ELR (cell line): Measurements from ENCODE around the gene WNT7B.
A peak's percentile ranks its signal among the peaks of the same experiment; 100 is the strongest.

ENCODE experiments used
- DNase-seq: peaks from one replicate; pipeline ENCODE4 v3.0.0-alpha.2; 2015; ENCODE audit warnings: low read depth

The WNT7B gene

DNA sequence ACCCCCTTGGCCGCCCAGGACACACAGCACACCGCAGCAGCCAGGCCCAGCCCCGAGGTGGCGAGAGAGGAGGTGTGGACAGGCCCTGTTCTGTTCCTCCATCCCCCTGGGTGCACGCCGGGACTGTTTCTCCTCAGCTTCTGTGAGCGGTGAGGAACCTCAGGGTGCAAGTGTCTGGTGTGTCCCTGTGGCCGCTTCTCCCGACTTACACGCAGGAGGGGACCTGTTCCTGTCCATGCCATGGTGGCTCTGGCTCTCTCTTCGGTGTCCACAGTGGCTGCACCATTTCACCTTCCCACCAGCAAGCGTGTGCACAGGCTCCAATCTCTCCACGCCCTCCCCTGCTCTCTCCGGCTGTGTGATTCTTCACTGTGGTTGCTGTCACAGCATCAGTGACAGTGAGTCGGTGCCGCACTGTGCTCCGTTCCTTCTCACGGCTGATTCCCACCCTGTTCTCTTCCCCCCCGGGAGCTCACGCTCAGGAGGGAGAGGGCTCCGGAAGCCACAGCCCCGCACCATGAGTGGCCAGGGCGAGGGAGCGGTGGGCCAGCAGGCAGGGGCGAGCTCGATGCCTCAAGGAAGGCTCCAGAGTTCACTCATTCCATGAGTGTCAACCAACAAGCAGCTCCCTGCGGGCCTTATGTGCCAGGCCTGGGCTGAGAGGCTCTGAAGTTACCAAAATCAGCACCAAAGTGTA lies 18.6 kb upstream of the WNT7B start:
- no peak for DNase-seq

DNA sequence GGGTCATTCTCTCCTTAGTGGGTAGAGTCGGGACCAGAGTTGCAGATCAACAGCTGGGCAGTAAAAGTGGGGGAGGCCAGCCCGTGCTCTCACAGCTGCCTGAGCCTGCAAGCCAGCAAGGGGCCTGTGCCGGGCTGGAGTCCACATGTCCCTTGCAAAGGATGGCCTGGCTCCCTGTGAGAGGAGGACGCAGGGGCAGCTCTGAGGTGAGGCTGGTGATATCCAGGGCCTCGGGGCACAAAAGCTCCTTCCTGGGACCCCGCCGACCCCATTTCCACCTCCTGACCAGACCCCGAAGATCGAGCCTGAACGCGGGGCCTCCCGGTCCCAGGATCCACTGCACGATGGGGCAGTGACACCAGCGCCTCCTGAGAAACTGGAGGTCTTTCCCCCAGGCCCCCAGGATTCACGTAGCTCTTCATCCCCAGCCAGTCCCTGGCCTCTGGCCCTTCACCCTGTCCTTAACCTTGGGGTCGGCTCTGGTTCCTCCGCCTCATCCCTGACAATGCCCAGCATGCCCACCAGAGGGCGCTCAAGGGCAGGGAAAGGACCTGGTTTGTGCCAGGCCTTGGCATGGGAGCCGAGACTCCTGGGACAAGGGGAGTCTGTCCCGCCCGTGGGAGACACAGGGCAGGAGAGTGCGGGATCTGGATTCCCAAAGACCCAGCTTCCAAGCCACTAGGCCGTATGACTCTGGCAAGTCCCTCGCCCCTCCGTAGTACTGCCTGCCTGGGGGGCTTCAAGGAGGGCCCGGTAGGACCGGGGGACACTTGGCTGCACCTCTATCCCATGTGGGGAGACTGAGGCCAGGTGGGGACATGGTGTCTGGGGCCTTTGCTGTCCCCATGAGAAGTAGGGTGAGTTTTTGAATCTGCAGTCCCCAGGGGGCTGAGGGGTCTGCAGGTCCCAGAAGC lies 17.8 kb upstream of the WNT7B start:
- DNase-seq = peak; percentile 75

DNA sequence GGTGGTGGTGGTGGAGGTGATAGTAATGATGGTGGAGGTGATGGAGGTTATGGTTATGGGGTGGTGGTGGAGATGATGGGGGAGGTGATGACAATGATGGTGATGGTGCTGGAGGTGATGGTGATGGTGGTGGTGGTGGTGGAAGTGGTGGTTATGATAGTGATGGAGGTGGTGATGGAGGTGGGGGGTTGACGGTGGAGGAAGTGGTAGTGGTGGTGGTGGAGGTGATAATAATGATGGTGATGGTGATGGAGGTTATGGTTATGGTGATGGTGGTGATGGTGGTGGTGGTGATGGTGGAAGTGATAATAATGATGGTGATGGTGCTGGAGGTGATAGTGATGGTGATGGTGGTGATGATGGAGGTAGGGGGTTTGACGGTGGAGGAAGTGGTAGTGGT lies 16.9 kb upstream of the WNT7B start:
- DNase-seq = no peak

DNA sequence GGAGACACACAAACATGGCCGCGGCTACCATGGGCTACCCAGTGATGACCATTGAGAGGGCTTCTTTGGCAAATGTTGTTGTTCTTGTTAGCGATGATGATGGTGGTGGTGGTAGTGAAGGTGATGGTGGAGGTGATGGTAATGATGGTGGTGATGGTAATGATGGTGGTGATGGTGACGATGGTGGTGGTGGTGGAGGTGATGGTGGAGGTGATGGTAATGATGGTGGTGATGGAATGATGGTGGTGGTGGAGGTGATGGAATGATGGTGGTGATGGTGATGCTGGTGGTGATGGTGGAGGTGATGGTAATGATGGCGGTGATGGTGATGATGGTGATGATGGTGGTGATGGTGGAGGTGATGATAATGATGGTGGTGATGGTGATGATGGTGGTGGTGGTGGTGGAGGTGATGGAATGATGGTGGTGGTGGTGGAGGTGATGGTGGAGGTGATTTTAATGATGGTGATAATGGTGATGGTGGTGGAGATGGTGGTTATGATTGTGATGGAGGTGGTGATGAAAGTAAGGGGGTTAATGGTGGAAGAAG lies 16.3 kb upstream of the WNT7B start:
- no peak for DNase-seq

DNA sequence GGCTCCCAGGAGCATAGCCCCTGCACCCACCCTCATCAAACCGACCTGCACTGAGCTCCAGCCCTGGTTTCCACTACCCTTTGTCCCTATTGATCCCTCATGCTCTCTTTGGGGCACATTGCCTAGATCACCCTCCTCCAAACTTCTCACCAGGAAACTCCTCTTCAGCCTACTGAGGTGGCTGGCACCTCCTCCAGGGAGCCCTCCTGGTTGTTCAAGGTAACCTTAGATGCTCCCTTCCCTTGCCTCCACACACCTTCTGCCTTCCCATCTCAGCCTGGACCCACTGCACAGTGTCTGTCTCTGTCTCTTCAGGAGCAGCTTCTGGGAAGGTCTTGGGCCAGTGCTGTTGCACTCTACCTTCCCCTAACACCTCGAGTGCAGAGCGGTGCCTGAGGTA lies 15.8 kb upstream of the WNT7B start:
- no peak for DNase-seq

DNA sequence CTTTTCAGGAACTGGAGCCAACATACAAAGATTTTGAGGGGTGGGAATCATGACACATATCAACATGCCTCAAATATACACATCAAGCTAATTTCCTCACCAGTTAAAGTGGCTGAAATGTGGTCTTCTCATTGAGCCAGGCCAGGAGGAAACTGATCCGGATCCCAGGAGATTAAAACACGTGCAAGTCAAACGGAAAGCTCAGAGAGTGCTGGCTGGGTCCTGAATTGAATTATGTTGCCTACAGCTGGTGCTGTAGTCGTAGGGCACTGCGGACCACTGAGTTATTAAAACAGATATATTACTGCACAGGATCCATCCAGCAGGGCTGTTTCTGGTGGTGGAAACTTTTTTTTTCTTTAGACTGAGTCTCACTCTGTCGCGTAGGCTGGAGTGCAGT lies 14.1 kb upstream of the WNT7B start:
- no peak for DNase-seq

DNA sequence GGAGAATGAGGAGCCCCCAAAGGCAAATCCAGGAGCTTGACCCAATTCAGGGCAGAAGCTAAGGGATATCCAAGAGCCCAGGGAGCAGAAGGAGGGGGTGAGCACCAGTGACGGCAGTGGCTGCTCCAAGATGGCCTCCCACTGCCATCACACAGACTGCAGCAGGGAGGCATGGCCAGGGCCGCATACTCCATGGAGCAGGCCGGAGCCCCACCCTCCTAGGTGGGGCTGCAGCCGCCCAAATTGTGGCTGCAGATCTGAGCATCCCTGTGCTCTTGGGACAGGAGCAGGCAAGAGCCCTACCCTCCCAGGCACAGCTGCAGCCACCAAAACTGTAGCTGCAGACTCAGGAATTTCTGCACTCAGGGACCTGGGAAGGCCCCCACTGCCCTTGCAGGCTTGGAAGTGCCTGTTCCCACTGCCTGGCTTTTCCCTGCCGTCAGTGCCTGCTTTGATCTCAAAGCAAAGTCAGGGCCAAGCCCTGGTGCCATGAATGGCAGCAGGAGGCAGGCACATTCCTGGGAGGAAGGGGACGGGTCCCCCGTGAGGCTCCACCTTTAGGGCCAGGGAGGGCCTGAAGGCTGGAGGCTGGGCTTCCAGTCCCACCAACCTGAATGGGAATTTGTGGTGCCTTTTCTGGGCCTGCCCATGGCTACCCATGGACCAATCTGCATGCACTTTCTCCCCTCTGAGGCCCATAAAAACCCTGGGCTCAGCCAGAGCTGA lies 10.3 kb upstream of the WNT7B start:
- DNase-seq = no peak

DNA sequence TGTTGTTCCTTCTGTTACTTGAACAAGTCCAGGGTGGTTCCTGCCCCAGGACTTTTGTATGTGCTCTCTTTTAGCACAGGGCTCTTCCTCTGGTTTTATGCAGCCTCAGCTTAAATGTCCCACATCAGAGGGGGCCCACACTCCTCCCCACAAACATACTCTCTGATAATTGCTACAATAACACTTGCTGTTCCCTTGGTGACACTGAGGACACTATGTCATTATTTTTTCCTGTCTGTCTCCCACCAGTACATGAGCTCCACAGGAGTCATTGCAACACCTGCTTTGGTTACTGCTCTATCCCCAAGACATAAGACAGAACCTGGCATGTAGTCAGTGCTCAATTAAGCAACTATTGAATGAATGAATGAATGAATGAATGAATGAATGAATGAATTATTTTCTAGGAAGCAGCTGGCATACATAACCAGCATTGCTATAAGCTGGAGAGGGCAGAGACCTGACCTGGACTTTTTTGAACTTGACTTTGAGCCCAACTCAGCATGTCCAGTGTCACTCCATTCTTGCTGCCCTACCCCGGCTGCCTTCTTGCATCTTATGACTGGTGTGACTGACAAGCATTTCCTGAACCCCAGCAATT lies 7.5 kb upstream of the WNT7B start:
- DNase-seq = no peak

DNA sequence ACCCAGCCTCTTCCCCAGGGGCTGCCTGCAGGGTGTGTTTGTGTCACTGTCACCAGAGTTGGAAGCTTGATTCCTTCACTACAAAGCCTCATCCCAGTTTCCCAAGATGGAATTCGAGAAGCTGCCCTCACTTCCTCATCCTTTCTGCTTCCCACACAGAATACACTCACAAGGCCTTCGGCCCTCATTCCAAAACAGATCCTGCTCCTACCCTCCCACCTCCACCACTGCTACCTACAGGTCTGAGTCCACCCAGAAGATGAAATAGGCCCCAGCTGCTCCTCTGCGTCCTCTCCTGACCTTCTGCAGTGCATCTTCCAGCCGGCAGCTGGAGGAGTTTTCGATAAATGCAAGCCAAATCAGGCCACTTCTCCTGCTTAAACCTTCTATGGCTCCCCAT lies 6.8 kb upstream of the WNT7B start:
- no peak for DNase-seq

DNA sequence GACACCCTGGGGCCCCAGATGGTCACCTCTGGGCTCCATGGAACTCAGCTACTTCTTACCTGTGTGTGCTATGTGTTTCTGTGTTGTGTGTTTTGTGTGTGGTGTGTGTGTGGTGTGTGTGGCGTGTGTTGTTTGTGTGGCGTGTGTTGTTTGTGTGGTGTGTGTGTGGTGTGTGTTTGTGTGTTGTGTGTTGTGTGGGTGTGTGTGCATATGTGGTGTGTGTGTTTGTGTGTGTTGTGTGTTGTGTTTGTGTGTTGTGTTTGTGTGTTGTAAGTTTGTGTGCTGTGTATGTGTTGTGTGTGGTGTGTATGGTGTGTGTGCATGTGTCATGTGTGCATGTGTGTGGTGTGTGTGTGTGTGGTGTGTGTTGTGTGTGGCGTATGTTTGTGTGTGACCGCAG lies 3.8 kb upstream of the WNT7B start:
- no peak for DNase-seq

DNA sequence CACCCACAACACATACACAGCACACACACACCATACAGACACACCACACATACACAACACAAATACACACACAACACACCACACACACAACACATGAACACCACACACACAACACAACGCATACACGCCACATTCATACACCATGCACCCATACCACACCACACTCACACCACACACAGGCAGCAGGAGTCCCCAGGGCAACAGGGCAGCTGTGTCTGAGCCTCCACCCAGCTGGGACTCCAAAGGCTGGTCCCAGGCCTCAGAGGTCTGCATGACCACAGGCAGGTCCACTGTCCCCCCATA lies 3.3 kb upstream of the WNT7B start:
- DNase-seq = no peak

DNA sequence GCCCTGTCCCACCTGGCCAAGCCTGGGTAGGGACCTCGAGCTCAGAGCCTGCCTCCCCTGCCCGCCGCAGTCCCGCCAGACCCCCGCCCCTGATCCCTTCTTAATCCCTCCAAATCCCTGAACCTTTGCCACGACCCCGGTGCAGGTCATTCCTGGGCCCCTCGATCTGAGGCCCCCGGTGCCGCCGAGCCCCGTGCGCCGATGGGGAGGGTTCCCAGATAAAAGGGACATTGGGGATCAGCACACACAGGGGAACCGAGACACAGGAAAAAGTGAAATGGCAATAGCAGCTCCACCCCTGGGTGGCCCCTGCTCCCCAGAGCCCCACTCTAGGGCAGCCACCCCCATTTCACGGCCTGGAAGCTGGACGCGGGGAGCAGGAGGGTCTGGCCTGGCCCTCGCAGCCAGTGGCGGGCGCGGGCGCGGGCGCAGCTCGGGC lies 1.3 kb upstream of the WNT7B start:
- DNase-seq = no peak

DNA sequence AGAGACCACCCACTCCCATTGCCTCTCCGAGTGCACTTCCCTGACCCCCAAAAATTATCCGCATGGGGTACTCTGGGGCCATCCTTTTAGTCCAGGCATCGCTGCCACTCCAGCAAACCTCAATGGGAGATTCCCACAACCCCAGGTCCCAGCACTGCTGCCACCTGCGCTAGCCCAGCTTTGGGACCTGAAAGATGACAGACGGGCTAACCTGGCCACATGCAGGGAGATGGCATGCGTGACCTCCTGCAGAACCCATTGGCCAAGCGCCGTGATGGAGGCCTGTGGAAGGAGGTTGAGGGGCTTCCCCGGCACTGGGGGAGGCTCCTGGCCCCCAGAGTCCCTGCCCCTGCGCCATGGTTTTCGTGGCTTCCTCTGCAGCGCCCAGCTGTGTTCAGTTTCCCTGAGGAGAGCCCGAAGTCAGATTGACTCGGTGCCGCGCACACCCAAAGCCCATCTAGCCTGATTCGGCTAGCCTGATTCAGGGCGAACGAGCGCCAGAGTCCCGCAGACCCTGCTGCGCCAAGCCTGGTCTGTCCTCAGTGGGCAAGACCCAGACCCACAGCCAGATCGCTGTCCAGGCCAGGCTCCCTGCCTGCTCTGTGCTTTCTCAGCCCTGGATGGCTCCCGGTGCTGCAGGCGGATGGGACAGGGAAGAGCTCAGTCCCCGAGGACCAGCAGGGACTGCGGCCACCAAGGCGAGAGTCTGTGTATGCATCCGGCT lies 751 bp upstream of the WNT7B start:
- DNase-seq = no peak

DNA sequence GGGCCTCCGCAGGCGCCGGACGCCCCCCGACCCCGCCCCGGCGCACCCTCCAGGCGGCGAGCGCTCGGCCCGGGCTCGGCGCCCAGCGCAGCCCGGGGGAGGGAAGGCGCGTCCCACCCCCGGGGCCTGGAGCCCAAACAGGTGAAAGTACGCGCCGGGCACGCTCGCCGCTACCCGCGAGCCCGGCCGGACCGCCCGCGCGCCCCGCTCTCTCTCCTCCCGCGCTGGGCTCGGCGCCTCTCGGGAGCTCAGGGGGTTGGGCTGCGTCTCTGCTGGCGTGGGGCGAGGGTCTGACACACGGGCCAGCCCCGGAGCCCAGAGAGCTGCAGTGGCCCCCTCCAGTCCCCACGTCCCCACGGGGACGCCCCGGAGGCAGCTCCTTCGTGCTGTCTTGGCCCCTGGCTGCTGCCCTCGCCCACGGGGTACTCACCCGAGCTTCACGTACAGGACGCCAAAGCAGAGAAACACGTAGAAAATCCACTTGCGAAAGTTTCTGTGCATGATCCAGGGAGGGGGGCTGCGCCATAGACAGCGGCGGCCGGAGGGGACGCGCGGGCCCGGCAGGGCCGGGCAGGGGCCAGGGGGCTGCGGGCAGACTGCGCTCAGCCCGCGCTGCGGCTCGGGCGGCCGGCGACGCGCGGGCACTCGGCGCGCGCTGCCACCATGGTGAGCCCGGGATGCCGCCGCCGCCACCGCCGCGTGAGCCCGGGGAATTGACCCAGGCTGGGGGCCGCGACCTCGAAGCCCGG lies 534 bp downstream of the WNT7B start:
- DNase-seq = no peak

DNA sequence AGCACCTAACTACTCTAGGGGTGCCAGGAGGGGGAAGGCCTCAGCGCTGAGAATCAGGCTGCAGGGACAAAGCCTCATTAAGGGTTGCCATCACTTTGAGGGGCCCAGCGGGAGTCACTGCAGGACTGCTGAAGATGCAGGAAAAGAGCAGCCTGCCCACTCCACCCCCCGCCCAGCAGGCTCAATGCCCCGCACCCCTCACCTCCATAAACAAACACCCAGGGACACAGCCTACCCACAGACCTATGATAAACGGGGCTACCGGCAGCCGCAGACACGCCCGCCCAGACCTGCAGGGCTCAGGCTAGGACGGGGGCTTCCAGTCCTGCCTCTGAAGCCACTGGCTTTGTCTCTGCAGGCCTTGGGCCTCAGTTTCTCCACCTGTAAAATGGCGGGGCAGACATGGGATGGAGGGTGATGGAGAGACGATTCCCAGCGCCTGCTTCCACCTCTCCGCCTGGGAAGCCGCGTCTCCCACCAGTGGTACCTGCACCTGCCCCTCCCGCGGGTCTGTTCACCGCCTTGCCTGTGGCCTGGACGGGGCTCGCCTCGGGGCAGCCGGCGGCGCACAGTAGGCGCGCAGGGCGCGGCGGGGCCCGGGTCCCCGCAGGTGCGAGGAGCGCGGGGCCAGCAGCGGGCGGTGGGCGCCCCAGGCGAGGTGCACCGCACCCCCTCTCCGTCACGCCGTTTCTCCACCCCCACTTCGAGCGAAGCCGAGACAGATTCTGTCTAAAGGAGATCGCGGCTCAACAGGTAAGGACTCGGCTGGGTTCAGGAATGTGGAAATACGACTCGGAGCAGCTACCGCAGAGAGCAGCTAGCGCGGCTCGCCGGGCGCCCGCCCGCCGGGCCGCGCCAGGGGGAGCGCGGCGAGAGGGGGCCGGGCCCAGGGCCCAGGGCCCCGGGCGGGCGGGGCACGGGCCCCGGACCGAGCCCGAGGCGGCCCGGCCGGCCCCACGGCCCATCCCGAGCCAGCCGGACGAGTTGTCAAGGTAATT lies 1.5 kb downstream of the WNT7B start:
- no peak for DNase-seq

DNA sequence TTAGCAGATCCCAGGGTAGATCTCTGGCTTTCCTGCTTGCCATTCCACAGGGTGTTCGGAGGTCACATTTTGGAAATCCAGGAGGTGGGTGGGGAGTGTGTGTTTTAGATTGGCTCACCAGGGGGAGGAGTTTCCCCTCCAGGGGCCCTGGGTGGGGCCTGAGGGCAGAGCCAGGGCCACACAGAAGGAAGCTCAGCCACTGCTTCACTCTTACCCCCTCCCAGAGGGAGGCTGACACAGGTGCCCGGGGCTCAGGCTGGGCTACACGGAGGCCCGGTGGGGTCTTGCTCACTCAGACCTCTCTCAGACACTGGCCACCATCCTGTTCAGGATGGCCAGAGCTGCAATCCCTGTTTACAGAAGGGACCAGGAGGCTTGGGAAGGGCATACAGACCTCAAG lies 2.5 kb downstream of the WNT7B start:
- no peak for DNase-seq

DNA sequence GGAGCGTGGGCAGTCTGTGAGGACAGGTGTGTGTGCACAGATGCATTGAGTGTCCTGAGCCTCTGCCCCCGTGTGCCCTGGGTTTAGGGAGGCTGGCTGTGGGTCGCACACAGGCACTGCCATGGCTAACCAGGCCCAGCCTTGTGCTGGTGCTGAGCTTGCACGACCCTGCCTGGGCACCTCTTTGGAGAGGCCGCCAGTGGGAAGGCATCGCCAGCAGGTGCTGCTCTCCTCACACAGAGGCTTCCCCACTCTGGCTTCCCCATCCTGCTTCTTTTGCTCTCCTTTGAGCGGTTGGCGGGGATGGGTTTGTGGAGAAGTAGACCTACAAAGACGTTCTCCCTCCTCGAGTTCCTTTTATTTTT lies 4.1 kb downstream of the WNT7B start:
- no peak for DNase-seq

DNA sequence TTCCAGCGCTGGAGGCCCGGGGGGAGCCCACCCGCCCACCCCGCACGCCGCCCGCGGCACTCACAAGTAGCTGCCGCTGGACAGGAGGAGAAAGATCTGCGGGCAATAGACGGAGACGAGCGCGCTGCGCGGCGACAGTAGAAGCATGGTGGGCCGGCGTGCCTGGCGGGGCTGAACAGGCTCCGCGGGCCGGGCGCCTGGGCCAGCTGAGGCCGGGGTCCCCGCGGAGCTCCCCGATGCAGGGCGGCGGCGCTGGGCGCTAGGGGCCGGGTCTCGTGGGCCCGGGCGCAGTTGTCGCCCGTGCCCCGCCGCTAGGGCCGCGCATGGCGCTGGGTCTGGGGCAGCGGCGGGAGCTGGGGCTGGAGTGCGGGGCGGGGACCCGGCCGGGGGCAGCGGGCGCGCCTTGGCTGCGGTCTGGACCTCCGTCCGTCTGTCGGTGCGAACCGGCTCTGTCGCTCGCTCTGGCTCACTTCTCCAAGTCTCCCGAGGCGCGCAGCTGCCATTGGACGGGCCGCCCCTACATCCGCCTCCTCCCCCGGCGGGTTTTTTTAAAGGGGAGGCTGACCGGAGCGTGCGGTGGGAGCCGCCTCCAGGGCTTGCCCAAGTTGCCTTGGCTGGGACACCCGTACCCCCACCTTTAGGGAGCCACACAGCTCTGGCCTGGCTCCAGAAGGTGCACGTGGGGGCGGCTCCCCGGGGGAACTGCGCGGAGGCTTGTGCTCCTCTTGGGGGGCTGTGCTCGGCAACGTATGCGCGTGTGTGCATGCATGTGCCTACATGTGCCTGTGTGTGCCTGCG lies 4.7 kb downstream of the WNT7B start:
- no peak for DNase-seq
